G401 (cell line): Measurements from ENCODE around the gene ARID1B. TPM values are rescaled to one million over a fixed set of nuclear protein-coding genes. Genes with fewer than 3 reads are reported as not detected.
"Not testable (repeated sequence)": the region's sequence is repeated elsewhere in the genome, so short reads cannot be mapped to it uniquely, and the experiment has no call there.

Experiments
- DNase-seq: peaks from one replicate; pipeline ENCODE4 v3.0.0-alpha.2; 2015; ENCODE audit warnings: low spot score
- in situ Hi-C: cut with HindIII; loops from 2 replicates; pipeline ENCODE4 v1.10.0; 2016; ENCODE audit warnings: low sequenced_read_pairs, mixed read lengths
- total RNA-seq: library from RNA; depleted of rRNA; stranded (reverse); fragments of >200 nt; shearing (Covaris generic); gene quantifications from 2 replicates; pipeline ENCODE4 v1.2.3, GENCODE V29; 2014

ARID1B gene
- total RNA-seq, 1 experiment from 2014 or later: 24.3 TPM

DNA sequence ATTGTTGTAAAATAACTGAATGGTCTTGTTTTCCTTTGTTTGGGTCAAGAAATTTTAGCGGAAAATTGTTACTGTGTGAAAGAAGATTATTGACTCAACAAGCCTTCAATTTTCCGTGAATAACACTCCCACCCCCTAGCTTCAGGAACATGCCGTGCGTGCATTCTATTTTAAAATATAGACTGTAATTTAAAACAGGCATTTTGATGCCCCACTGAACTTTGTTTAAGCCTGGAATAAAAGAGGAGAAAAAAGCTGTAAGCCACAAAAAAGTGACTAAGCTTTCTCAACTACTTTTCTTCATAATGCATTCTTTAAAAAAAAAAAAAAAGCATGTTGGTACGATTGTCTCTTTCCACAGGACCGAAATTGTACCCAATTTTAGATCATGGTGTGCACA is 166.0 kb downstream of the ARID1B start:
- in situ Hi-C loops: no loop called here

DNA sequence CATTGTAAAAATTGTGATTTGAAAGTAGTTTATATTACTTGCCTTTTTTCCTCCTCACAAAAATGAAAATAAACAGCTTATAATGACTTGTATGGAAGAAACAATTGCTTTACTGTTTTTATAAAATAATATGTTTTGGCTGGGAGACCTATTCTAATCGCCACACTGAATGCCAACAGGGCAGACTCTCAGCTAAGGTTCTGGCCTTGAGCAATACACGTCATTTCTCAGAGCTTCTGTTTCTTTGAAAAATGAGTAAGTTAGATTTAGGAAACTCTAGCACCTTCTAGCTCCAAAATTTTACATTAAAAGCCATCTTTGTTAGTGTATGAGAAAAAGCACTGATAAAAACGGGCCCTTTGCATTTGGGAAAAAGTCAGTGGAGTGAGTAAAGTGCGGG is 166.6 kb downstream of the ARID1B start:
- DNase-seq: no peak
- in situ Hi-C loops: no loop called here

More for the DNA sequence above, 166.0 kb downstream of the ARID1B start:
- DNase-seq: no peak

DNA sequence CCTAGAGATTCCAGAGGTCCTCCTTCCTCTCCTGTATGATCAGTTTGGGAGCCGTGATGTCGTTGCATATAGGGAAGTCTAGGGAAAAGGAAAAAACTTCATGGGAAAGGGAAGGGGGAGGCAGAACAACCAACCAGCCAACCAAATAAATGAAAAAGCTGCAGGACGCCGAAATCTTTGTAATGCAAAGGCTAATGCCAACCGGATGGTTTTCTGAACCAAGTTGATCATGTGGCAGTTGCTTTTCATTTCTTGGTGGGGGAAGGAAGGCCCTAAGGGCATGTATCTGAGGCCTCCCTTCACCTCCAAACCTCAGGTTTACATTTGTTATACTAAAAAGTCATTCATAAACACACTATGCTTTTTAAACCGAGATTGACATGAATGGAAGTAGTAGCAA is 167.2 kb downstream of the ARID1B start:
- in situ Hi-C loops: no loop called here
- DNase-seq: no peak

DNA sequence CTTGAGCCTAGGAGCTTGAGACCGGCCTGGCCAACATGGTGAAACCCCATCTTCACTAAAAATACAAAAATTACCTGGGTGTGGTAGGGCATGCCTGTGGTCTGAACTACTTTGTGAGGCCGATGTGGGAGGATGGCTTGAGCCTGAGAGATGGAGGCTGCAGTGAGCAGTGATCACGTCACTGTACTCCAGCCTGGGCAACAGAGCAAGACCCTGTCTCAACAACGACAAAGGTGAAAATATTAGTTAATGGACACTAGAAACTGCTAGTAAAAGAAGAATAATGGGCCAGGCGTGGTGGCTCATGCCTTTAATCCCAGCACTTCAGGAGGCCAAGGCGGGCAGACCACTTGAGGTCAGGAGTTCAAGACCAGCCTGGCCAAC is 168.6 kb downstream of the ARID1B start:
- DNase-seq, in situ Hi-C loops: not testable (repeated sequence)

DNA sequence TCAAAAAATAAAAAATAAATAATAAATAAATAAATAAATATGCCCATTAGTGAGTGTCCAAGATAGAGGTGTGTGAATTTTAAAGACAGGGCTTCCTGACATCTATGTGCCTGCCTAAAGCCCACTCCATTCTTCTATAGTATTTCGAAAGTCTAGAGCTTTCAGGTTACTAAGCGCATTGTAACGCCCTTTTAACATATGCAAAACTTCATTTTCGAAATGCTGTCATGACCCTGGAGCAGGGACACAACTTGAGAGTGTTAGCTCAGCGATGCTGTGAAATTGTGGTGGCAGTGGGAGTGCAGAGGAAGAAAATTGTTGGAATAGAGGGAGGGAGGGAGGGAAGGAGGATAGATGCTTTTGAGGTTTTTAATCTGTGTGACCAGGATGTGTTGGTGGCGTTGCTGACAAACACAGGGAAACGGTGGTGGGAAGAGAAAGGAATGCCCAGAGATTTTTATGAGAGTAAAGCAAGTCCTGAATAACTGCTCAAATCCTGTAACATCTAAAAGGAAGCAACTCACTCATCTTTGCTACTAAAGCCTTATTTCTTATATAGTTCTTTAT is 169.3 kb downstream of the ARID1B start:
- DNase-seq: no peak
- in situ Hi-C loops: no loop called here

DNA sequence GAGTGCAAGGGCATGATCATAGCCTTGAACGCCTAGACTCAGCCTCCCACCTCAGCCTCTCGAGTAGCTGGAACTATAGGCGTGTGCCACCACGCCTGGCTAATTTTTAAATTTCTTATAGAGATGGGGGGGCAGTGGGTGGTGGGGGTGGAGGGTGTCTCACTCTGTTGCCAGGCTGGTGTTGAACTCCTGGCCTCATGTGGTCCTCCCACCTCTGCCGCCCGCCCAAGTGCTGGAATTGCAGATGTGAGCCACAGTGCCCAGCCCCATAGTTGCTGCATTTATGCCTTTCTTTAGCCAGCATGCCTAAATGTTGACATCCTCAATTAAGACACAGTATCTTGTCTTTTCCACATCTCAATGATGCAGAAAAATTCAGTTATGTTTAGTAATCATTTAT is 171.1 kb downstream of the ARID1B start:
- no peak for DNase-seq
- in situ Hi-C loops: no loop called here

DNA sequence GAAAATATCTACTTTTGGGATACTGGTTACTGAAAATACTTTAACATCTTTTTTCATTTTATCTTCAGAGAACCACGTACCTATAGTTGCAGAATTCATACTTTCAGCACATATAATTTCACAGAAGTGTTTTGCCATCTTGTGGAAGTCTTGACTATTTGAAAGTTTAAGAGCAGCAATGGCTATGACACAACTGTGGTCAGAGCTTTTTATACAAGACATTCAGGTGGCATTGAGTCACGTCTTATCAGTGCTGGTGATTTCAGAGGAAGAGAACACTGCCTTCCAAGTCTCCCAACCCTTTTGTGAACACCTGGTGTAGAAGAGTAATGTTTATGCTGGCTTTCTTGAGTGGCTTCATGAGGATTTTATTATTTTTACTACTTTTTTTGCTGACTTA is 171.6 kb downstream of the ARID1B start:
- no peak for DNase-seq
- in situ Hi-C loops: no loop called here

DNA sequence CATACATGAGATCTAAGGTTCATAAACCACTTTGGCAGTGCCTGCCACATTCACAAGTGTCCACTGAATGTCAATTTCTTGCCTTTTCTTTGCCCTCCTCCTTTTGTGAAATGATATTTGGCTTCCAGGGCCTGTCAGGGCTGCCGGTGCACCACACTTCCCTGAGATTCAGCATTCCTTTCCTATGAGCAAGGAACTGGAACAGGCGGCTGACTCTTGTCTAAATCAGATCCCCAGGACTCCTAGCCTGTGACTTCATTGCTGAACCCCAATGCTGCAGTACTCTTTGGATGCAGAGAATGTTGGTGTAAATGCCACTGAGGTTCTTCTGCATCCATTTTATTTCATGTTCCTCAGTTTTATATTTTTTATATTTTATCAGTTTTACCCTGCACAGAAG is 172.2 kb downstream of the ARID1B start:
- no peak for DNase-seq
- in situ Hi-C loops: no loop called here

DNA sequence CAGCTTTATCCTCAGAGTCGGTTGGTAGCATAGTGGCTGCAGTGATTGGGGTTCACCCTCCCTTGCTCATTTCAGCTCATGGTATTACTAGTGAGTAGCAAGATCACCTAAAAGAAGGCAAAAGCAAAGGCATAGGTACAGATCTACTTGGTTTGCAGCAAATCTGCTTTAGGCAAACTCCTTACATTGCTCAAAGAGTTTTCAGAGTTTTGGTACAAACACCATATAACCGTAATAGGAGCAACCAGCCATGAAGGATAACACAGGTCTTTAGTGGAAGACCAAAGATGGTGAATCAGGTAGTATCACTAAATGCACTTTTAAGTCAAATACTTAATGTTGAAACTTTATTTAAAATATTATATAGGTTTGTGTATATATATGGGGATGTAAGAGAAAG is 172.9 kb downstream of the ARID1B start:
- DNase-seq: no peak
- in situ Hi-C loops: no loop called here

DNA sequence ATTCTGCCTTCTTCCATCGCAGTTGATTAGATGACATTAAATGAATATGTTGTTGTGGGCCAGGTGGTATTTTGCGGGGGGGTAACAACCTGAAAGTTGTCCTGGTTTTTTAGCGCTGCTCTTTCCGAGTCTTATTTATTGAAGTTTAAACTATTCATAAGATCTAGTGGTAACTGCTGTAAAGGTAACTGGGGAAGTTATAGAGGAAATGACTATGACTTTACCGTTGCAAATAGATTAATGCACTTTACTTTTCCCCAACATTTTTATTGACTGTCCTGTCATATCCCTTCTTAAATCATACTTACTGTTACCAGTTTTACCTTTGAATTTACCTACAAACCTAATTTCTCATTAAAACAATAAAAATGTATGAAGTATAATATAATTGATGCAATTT is 173.4 kb downstream of the ARID1B start:
- no peak for DNase-seq
- in situ Hi-C loops: no loop called here

DNA sequence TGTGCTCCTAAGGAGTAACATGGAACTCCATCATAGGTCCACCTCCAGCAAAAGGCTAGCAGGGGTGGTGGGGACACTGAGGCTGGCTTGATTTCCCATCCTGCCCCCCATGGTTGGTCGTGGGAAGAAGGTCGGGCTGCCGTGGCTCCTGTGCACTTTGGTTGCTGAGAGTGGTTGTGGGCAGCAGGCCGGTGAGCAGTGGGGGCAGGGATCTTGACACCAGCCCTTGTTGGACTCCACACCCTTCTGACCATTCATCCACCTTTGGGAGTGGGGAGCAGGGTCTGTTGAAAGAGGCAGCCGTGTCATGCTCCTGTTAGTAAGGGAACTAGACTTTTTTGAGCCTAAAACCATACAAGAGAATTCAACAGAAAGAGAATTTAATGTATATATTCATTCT is 175.2 kb downstream of the ARID1B start:
- no peak for DNase-seq
- in situ Hi-C loops: no loop called here

DNA sequence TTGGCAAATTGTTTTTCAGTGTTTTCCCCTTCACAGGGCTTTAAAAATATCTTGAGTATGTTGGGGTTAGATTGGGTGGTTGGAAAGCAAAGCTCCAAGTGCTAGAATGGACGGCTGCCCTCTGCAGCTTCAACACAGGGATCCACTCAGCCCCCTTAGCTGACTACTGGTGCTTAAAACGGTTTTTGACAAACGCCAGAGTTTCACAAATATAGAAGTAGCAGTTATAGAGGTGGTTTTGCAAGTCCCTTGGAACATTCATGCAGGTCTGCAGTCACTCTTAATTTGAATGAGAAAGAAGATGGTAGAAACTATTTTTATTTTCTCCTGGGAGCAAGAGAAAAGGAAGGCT is 175.9 kb downstream of the ARID1B start:
- no peak for DNase-seq
- in situ Hi-C loops: no loop called here

DNA sequence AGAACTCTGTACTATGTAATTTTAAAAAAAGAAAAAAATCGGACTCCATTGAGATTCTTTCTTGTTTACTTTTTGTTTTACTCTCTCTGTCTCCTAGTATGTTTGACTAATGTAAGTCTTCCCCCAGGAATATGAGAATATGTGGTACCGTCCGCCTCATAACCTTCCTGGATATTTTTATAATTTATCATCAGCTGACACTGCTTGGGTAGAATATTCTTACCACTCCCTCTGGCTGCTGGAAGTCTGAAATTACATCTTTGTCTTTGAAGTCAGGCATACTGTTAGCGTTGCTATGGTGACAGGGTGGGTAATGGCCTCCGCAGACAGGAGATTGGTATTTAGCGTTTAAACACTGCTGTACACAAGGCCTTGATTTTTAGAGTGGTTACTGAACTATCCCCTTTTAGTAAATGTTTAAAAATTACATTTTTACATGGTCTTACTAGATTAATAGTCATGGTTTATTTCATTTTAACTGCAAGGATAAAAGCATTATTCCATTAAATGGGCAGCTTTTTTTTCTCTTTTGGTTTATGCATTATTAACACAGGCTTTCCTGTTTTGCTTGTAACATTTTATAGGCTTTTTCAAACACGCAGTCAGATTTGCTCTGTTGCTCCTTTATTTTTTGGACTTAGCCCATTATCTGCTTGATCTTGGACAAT is 176.4 kb downstream of the ARID1B start:
- in situ Hi-C loops: no loop called here
- DNase-seq: peak; percentile 49

DNA sequence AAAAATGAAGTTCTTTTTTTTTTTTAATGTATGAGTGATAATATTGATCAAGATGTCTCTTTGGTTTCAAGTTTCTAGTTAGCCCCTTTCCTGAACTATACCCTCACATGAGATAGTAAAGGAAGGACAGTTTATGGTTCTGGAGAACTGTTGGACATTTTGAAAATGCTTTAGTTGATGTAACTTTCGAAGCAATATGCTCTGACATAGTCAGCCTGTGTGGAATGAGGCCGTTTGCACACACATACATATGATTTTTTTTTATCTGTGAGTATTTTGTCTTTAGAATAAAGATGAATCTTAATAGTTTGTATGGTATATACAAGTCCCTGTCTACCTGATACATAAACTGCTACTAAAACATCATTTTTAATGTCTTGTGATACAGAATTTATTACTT is 177.0 kb downstream of the ARID1B start:
- DNase-seq: no peak
- in situ Hi-C loops: no loop called here

DNA sequence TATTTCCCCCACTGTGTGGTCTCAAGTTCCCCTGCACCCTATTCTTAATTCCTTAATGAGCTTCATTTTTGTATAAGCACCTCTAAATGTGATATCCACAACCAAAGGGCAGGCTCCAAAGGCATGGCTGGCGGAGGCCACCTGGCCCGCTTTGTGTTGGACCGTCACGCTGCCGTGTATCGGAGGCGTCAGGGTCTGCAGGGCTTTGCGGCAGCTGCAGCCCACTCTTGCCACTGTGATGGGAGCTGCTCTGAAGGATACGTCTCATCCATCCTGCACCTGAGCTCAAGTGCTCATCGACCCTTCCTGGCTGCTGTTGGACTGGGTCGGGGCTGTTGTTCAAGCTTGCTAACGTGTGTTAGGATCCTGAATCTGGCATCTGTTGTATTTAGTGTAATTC is 177.6 kb downstream of the ARID1B start:
- no peak for DNase-seq
- in situ Hi-C loops: no loop called here

DNA sequence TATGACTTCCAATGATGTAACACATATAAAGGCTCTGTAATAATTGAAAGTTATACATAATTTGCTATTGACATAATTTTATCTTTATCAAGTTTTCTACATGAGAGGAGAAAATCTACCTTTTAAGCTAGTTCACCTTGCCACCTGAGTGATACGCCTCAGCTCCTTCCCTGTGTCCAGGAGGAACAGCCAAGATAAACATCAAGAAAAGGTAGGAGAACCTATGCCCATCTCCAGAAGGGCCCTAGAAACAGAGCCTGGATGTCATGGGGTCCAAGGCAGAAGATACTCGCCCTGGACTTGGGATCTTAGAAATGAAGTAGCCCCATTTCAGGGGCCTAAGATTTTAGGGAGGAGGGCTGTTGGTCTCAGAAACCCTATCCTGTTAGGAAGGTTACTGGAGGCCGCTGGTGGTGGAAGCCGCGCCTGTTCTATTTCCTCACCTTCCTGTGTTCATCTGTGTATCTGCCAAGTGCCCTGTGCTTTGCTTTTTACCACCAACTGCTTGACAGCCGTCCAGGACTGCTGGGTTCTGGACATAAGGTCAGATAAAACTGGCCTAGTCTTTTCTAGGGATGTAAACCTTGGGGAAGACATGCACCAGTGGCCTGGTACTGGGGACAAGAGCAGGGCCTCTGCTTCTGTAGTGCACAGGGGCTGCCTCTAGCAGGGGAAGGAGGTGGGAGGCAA is 178.5 kb downstream of the ARID1B start:
- peak; percentile 96 for DNase-seq
- in situ Hi-C loops: no loop called here

DNA sequence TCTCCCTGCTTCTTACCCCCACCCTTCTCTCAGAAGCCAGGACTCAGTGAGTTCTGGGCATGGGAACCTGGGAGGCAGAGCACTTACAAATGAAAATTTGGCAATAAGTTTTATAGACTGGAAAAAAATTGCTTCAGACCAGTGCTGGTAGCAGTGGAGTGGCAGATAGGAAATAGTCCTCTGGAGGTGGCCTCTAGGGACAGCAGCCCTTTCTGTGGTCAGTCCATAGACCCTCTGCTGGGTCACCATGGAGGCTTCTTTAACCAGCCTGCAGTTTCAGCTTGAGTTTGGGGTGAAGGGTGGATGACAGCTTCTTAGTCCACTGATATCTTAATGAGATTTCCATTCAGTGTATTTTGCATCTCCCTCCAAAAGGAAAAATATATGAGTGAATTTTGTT is 179.1 kb downstream of the ARID1B start:
- in situ Hi-C loops: no loop called here

DNA sequence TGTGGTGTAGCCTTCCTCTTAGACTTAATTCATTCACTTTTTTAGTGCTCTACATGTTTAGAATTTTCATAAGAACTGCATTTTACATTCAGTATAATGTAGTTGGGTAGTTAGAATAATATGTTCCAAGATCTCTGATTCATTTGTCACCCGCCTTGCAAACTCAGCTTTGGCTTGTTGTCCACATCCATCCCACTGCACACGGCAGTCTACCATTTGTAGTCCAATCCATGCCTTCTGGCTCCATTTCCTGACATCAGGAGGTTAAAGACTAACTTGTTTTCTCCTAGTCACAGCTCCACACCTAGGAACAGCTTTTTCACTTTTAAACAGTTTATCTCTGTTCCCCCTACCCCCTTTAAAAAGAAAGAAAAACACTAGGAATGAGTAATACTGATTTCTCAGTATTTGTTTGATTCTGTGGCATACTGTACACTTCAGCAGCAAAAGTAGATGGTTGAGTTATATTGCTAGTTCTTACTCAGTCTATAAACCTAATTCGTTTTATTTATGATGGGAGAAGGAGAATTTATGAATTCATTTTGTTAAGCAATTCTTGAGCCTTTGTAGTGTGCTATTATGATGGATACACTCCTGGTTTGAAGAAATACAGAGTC is 180.9 kb downstream of the ARID1B start:
- peak; percentile 57 for DNase-seq
- in situ Hi-C loops: no loop called here

More for the DNA sequence above, 179.1 kb downstream of the ARID1B start:
- no peak for DNase-seq

DNA sequence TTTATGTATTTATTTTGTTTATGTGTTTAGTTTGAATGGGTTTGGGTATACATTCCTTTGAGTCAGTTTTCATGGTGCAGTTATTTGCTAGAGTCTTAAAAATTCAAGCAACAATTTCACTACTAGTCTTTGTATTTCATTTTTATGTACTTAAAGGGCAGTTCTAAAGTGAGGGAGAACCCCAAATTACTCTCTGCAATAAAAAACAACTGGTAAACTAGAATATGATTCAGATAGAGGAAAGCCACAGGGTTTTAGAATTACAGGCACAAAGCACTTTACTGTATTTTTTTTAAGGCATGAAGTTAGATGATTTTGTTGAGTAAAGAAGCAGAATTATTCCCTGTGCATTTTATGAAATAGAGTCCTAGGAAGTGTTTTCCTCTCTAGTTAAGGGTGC is 183.3 kb downstream of the ARID1B start:
- DNase-seq: no peak
- in situ Hi-C loops: no loop called here

DNA sequence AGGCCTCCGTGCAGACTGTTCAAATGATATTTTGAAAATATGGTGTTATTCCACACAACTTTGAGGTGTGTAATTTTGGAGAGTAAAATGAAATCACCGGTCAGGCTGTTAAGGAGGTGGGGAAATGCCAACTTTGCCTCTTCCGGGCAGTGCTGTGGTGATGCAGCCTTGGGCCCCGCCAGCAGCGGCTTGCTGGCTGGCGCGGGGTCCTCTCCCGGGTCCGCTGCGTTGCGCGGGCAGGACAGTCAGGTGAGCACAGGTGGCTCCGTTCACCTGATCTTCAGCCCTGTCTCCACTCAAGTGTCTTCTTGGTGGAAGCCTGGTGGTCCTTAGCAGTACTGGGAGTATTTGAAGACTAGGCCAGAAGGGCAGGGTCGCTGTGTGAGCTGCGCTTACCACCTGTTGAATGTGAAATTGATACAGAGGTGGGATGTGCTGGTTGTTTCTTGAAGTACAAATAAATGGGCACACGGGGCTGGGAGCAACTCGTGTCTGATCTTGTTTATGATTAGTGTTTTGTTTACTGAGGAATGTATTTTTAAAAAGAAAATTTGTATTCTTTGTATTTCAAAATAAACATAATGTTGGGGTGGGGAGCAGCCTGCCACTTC is 184.2 kb downstream of the ARID1B start:
- in situ Hi-C loops: no loop called here
- no peak for DNase-seq
